Inflammatory macrophage (primary cell): Measurements from ENCODE around the gene SLC25A13.
"Not testable (repeated sequence)": the region's sequence is repeated elsewhere in the genome, so short reads cannot be mapped to it uniquely, and the experiment has no call there.

Experiments
- DNase-seq, 2 donors: peaks; one replicate each; pipeline ENCODE4 v3.0.0-alpha.2; 2020 to 2022

Gene SLC25A13

GRCh38 chr7:96199421-96199820 is 122.5 kb downstream of the SLC25A13 start:
- DNase-seq, result no peak

- DNase-seq, result no peak
These were observed 123.8 kb downstream of the SLC25A13 start for GRCh38 chr7:96198047-96198636.

GRCh38 chr7:96196676-96197075 is 125.2 kb downstream of the SLC25A13 start:
- peak; percentile 28 to 62 for DNase-seq

- DNase-seq, result no peak
These were observed 132.6 kb downstream of the SLC25A13 start for GRCh38 chr7:96189129-96189820.

GRCh38 chr7:96188591-96188991 is 133.3 kb downstream of the SLC25A13 start:
- no peak for DNase-seq

GRCh38 chr7:96188174-96188581 is 133.7 kb downstream of the SLC25A13 start:
- peak in 1 of 2 donors; percentile 13 for DNase-seq

GRCh38 chr7:96187735-96188134 is 134.2 kb downstream of the SLC25A13 start:
- no peak for DNase-seq

- DNase-seq, result no peak
These were observed 137.1 kb downstream of the SLC25A13 start for GRCh38 chr7:96184783-96185182.

GRCh38 chr7:96183163-96183670 is 138.7 kb downstream of the SLC25A13 start:
- no peak for DNase-seq

- DNase-seq, result no peak
These were observed 139.3 kb downstream of the SLC25A13 start for GRCh38 chr7:96182424-96183158.

- no peak for DNase-seq
These were observed 140.7 kb downstream of the SLC25A13 start for GRCh38 chr7:96181174-96181573.

- DNase-seq, result no peak
These were observed 142.1 kb downstream of the SLC25A13 start for GRCh38 chr7:96179837-96180236.

GRCh38 chr7:96179341-96179740 is 142.6 kb downstream of the SLC25A13 start:
- DNase-seq, result no peak

- DNase-seq, result no peak
These were observed 143.3 kb downstream of the SLC25A13 start for GRCh38 chr7:96178581-96178980.

- DNase-seq, result no peak
These were observed 144.5 kb downstream of the SLC25A13 start for GRCh38 chr7:96177353-96177752.

GRCh38 chr7:96174812-96175211 is 147.1 kb downstream of the SLC25A13 start:
- no peak for DNase-seq

GRCh38 chr7:96173781-96174180 is 148.1 kb downstream of the SLC25A13 start:
- DNase-seq, result no peak

- no peak for DNase-seq
These were observed 152.5 kb downstream of the SLC25A13 start for GRCh38 chr7:96169439-96169838.

GRCh38 chr7:96167424-96167823 is 154.5 kb downstream of the SLC25A13 start:
- no peak for DNase-seq

- DNase-seq, result no peak
These were observed 160.0 kb downstream of the SLC25A13 start for GRCh38 chr7:96161897-96162296.

- DNase-seq, result no peak
These were observed 164.0 kb downstream of the SLC25A13 start for GRCh38 chr7:96157856-96158255.

- DNase-seq, result not testable (repeated sequence)
These were observed 167.4 kb downstream of the SLC25A13 start for GRCh38 chr7:96154506-96154905.

GRCh38 chr7:96152706-96153105 is 169.2 kb downstream of the SLC25A13 start:
- DNase-seq, result no peak

- no peak for DNase-seq
These were observed 170.0 kb downstream of the SLC25A13 start for GRCh38 chr7:96151889-96152288.
